Gastroesophageal sphincter (tissue), 4 donors: ENCODE results near the gene PDAP1. TPM values are rescaled to one million over a fixed set of nuclear protein-coding genes. Genes with fewer than 3 reads are reported as not detected.

Source experiments
- ATAC-seq: fragments of 150-250 bp; one replicate; pipeline ENCODE4 v1.9.1; 2016; ENCODE audit warnings: mild to moderate bottlenecking, moderate library complexity
- H3K27ac ChIP-seq, 4 donors: fragments of 200-600 bp; sonication (generic) in 3 of 4; 1 replicate in 3 of 4; 2 replicates in 1 of 4; pipeline ENCODE4 v1.5.1; 2016 to 2019
- H3K27me3 ChIP-seq: fragments of 200-600 bp; sonication (generic); one replicate; pipeline ENCODE4 v1.5.1; 2019
- H3K36me3 ChIP-seq, 2 donors: fragments of 200-600 bp; sonication (generic); one replicate each; pipeline ENCODE4 v1.5.1; 2019; ENCODE audit warnings: control low read depth in 1 of 2
- H3K4me1 ChIP-seq, 3 donors: fragments of 200-600 bp; sonication (generic); 1 replicate in 2 of 3; 2 replicates in 1 of 3; pipeline ENCODE4 v1.5.1; 2016 to 2019; ENCODE audit warnings: control low read depth in 2 of 3
- H3K4me3 ChIP-seq, 2 donors: fragments of 200-600 bp; sonication (generic); one replicate each; pipeline ENCODE4 v1.5.1; 2019; ENCODE audit warnings: mild to moderate bottlenecking in 1 of 2, moderate library complexity in 1 of 2
- H3K9me3 ChIP-seq, 3 donors: fragments of 200-600 bp; sonication (generic); one replicate each; pipeline ENCODE4 v1.5.1; 2017 to 2019; ENCODE audit warnings: control low read depth in 2 of 3
- CTCF ChIP-seq, 4 experiments: fragments of 200-600 bp in 2 of 4; fragments of 450-650 bp in 2 of 4; sonication (generic) in 1 of 4; IDR thresholded peaks; one replicate each; pipeline ENCODE4 v1.5.1; 2017 to 2019; ENCODE audit warnings: antibody characterized with exemption in 4 of 4, mild to moderate bottlenecking in 2 of 4, moderate library complexity in 2 of 4
- EP300 ChIP-seq: sonication (generic); formaldehyde crosslinking; IDR thresholded peaks from one replicate; pipeline ENCODE4 v1.6.1; 2017; ENCODE audit warnings: antibody characterized with exemption, mild to moderate bottlenecking
- POLR2A ChIP-seq, 2 donors: fragments of 450-650 bp; IDR thresholded peaks; one replicate each; pipeline ENCODE4 v1.6.1; 2017; ENCODE audit warnings: antibody characterized with exemption in 2 of 2, mild to moderate bottlenecking in 2 of 2, moderate library complexity in 1 of 2
- POLR2AphosphoS5 ChIP-seq: sonication (generic); formaldehyde crosslinking; IDR thresholded peaks from one replicate; pipeline ENCODE4 v1.6.1; 2017; ENCODE audit warnings: antibody characterized with exemption
- WGBS, 2 donors: methylation state at CpG; one replicate each; pipeline ENCODE4 v1.1.5; 2018; ENCODE audit warnings: low coverage in 1 of 2; 5-methylcytosine and 5-hydroxymethylcytosine counted together
- total RNA-seq, 4 donors: library from RNA; depleted of rRNA; stranded (reverse); fragments of >200 nt; gene quantifications; one replicate each; pipeline ENCODE4 v1.1.0, GENCODE V29; 2016

Gene PDAP1
- total RNA-seq, 4 donors from 2014 or later: 91.7 to 155 (median 123) TPM

DNA sequence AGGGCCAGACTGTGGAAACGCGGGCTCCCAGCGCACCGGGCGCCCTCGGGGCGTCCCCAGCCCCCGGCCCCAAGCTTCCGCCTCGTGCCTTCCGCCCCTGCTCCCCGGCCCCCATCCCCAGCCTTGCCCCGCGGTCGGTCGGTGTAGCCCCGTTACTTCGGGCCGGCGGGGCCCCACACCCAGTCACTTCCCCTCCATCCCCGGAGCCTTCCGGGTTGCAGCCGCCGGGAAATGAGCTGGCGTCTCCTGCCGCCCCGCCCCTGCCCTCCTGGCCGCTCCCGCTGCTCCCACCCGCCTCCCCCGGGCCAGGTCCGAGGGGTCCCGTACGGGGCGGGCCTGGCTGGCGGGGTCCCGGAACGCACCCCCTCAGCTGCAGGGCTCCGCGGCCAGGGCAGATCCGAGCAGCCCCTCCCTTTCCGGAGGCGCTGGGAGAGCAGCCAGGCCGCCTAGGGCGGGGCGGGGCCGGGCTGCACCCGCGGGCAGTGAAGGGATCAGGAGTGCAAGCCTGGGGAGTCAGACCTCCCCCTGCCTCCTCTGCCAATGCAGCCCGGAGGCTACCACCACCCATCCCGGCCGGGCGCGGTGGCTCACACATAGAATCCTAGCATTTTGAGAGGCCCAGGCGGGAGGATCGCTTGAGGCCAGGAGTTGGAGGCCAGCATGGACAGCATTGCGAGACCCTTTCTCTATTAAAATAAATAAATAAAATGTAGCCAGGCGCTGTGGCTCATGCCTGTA lies 33.2 kb downstream of the PDAP1 start:
- H3K4me3 ChIP-seq: peak overlapping the region; percentile 59 to 93
- peak overlapping the region; percentile 11 to 92 (median 89) for H3K27ac ChIP-seq
- peak; percentile 22 to 25 for TF ChIP-seq POLR2A (IDR thresholded peaks at IDR 0.05)
- TF ChIP-seq POLR2AphosphoS5: peak; percentile 59
- no peak for TF ChIP-seq CTCF (IDR thresholded peaks at IDR 0.05)
- no peak for TF ChIP-seq EP300
- ATAC-seq: peak; percentile 78
- no peaks in the 10 kb centered on the region for H3K27me3 ChIP-seq
- H3K9me3 ChIP-seq: no peaks in the 10 kb centered on the region
- peaks cover 0 to 14% of the 10 kb centered on the region in 2 donors for H3K36me3 ChIP-seq
- H3K4me1 ChIP-seq: peaks cover 0 to 56% (median 13%) of the 10 kb centered on the region in 3 donors
- WGBS, 2 donors: 59% methylated on average over 2 of the region's 58 CpGs; no CpG with 5 or more reads in 1 of the 2 donors

- H3K27ac ChIP-seq: peak within 1 kb of the TSS; percentile 11 to 92 (median 89)
- no peaks in the 10 kb centered on the region for H3K9me3 ChIP-seq
- WGBS, 2 donors: 0 to 9% methylated on average over 3 to 11 of the region's 95 CpGs
- TF ChIP-seq EP300 (no peak), CTCF (IDR thresholded peaks at IDR 0.05) (no peak), POLR2AphosphoS5 (peak; percentile 73), POLR2A (IDR thresholded peaks at IDR 0.05) (peak; percentile 40 to 50)
- peaks cover 0 to 48% (median 5%) of the 10 kb centered on the region in 3 donors for H3K4me1 ChIP-seq
- H3K36me3 ChIP-seq: peaks cover 0 to 15% of the 10 kb centered on the region in 2 donors
- peak; percentile 66 for ATAC-seq
- H3K4me3 ChIP-seq: peak within 1 kb of the TSS; percentile 59 to 93
- no peaks in the 10 kb centered on the region for H3K27me3 ChIP-seq
Observed at GRCh38 chr7:99374111-99375064, 34.0 kb downstream of the PDAP1 start, which contains the start of gene ARPC1B. Gene ARPC1B, plus strand, starts transcription at chr7:99374730. Its CDS starts 10,985 bp downstream, at chr7:99385715.

GRCh38 chr7:99373091-99374066 lies 35.0 kb downstream of the PDAP1 start:
- no peaks in the 10 kb centered on the region for H3K27me3 ChIP-seq
- ATAC-seq: no peak
- H3K36me3 ChIP-seq: peaks cover 0 to 24% of the 10 kb centered on the region in 2 donors
- 80 to 86% methylated on average over 21 to 31 of the region's 41 CpGs for WGBS, 2 donors
- H3K4me3 ChIP-seq: peak overlapping the region in 1 of 2 donors; percentile 93
- no peaks in the 10 kb centered on the region for H3K9me3 ChIP-seq
- peaks cover 0 to 38% (median 4%) of the 10 kb centered on the region in 3 donors for H3K4me1 ChIP-seq
- peak overlapping the region in 3 of 4 donors; percentile 87 to 92 (median 91) for H3K27ac ChIP-seq
- TF ChIP-seq POLR2AphosphoS5: no peak
- no peak for TF ChIP-seq EP300
- no peak for TF ChIP-seq POLR2A (IDR thresholded peaks at IDR 0.05)
- no peak for TF ChIP-seq CTCF (IDR thresholded peaks at IDR 0.05)

DNA sequence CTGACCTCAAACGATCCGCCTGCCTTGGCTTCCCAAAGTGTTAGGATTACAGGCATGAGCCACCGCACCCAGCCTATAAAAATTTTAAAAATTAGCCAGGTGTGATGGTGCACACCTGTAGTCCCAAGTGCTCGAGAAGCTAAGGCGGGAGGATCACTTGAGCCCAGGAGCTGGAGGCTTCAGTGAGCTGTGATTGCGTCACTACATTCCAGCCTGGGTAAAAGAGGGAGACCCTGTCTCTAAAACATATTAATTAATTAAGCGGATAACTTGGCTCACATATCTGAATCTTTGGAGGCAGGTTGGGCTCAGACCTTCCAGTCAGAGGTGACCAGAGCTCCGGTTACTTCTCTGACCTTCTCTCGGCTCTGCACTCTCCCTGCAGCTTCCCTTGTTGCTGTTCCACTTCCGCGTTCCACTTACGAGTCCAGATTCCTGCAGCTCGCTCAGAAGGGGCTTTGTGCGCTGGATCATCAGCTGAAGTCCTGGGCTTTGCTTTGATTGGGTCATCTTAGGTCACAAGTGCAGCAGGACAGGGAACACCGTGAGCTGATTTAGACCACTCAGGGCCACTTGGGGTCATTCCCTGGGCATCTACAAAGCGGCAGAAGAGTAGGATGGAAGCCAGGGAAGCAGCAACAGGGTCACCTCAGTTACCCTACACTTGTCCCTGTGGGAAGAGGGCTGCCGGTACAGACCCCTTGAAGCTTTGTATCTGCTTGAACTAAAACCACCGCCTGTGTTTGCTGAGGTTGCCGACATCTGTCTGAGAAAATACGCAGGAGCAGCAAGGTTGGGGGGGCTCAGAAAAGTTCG lies 35.9 kb downstream of the PDAP1 start:
- Histone ChIP-seq H3K27me3 (no peaks in the 10 kb centered on the region), H3K4me3 (no peak overlapping the region), H3K36me3 (peaks cover 0 to 18% of the 10 kb centered on the region in 2 donors), H3K27ac (peak overlapping the region in 3 of 4 donors; percentile 87 to 92 (median 91)), H3K4me1 (peaks cover 0 to 34% (median 4%) of the 10 kb centered on the region in 3 donors), H3K9me3 (no peaks in the 10 kb centered on the region)
- ATAC-seq: no peak
- no peak for TF ChIP-seq CTCF (IDR thresholded peaks at IDR 0.05)
- TF ChIP-seq POLR2AphosphoS5: no peak
- TF ChIP-seq EP300: no peak
- no peak for TF ChIP-seq POLR2A (IDR thresholded peaks at IDR 0.05)
- WGBS, 2 donors: 42 to 72% methylated on average over 5 to 13 of the region's 21 CpGs
